ENCODE results near the gene CSNK2A2. TPM values are rescaled to one million over a fixed set of nuclear protein-coding genes. Genes with fewer than 3 reads are reported as not detected.

The CSNK2A2 gene
- polyA plus RNA-seq, 2 of the 4 experiments (the other 2 are of a cell fraction): 42.5 to 47.6 TPM

GRCh38 chr16:58201163-58201562, 3.3 kb upstream of the CSNK2A2 start:
- TF ChIP-seq ESRRA (IDR thresholded peaks at IDR 0.05; ENCODE audit: borderline replicate concordance, low read length): no peak
- no peak for TF ChIP-seq KDM1A (IDR thresholded peaks at IDR 0.05; ENCODE audit: low read depth)
- no peak for TF ChIP-seq CHD4 (IDR thresholded peaks at IDR 0.05; ENCODE audit: borderline replicate concordance)
- no peak for TF ChIP-seq ATOH8 (CRISPR knock-in tag; IDR thresholded peaks at IDR 0.05; ENCODE audit: low read depth)
- TF ChIP-seq ZC3H11A (IDR thresholded peaks at IDR 0.05): no peak
- TF ChIP-seq TP53 (CRISPR knock-in tag; IDR thresholded peaks at IDR 0.05): no peak
- TF ChIP-seq EP300 (IDR thresholded peaks at IDR 0.05): no peak
- no peak for TF ChIP-seq RFX5 (IDR thresholded peaks at IDR 0.05)
- TF ChIP-seq RNF2 (IDR thresholded peaks at IDR 0.05; ENCODE audit: borderline replicate concordance, low read depth): no peak
- no peak for TF ChIP-seq PHF8 (IDR thresholded peaks at IDR 0.05; ENCODE audit: borderline replicate concordance, low read depth)
- no peak for FAIRE-seq
- no peak for ATAC-seq
- no peak overlapping the region for H3K4me3 ChIP-seq
- POLR2A ChIA-PET: no interaction called here
- H3K4me2 ChIP-seq: no peak overlapping the region
- WGBS (ENCODE audit: missing lambda C conversion rate): 31% methylated on average over 5 of the region's 5 CpGs
- peaks cover 8% of the 10 kb centered on the region for H3K4me1 ChIP-seq
- no peak overlapping the region for H3K27ac ChIP-seq
- no peak for DNase-seq (ENCODE audit: low read depth in 1 of 2, low spot score in 1 of 2)
- CTCF ChIA-PET: interaction anchor here (1.3 kb wide), 1 partner anchor 9 kb away, joined by 5 read pairs; no protein-coding TSS in a partner anchor
- no peaks in the 10 kb centered on the region for H3K9me3 ChIP-seq

- DNase-seq (ENCODE audit: low read depth in 1 of 2, low spot score in 1 of 2) (no peak), FAIRE-seq (no peak)
These were observed 2.3 kb upstream of the CSNK2A2 start for GRCh38 chr16:58200004-58200797.

More at GRCh38 chr16:58200004-58200797, 2.3 kb upstream of the CSNK2A2 start:
- Histone ChIP-seq H3K4me1 (peaks cover 12% of the 10 kb centered on the region), H3K4me3 (no peak overlapping the region), H3K4me2 (no peak overlapping the region), H3K9me3 (no peaks in the 10 kb centered on the region), H3K27ac (no peak overlapping the region)
- ATAC-seq: no peak
- WGBS (ENCODE audit: missing lambda C conversion rate): 54% methylated on average over 7 of the region's 7 CpGs
- ChIA-PET CTCF (interaction anchor here (1.1 to 1.6 kb wide), 4 partner anchors 10 to 38 kb away, joined by 3 to 5 read pairs (median 3); no protein-coding TSS in a partner anchor), POLR2A (no interaction called here)
- no peak for TF ChIP-seq FOSB (CRISPR knock-in tag; IDR thresholded peaks at IDR 0.05)
- TF ChIP-seq ZNF302 (CRISPR knock-in tag; IDR thresholded peaks at IDR 0.05): no peak
- no peak for TF ChIP-seq CHD4 (IDR thresholded peaks at IDR 0.05; ENCODE audit: borderline replicate concordance)
- TF ChIP-seq KDM5A (IDR thresholded peaks at IDR 0.05): no peak
- TF ChIP-seq CTCF (IDR thresholded peaks at IDR 0.05): no peak
- TF ChIP-seq EHF (CRISPR knock-in tag; IDR thresholded peaks at IDR 0.05): no peak
- TF ChIP-seq POLR2A (IDR thresholded peaks at IDR 0.05; ENCODE audit: low read length): no peak
- no peak for TF ChIP-seq HOXB5 (CRISPR knock-in tag; IDR thresholded peaks at IDR 0.05)
- no peak for TF ChIP-seq MAX (IDR thresholded peaks at IDR 0.05)
- no peak for TF ChIP-seq RARB (CRISPR knock-in tag; IDR thresholded peaks at IDR 0.05)

All from A549 (cell line).